ENCODE results near the gene HOXB8.

- TF ChIP-seq EZH2 (IDR thresholded peaks at IDR 0.05; ENCODE audit: insufficient read depth, low read length) (no peak), CTCF (IDR thresholded peaks at IDR 0.05; ENCODE audit: insufficient read depth, low read depth, low read length) (no peak)
Measured at GRCh38 chr17:48588528-48588927, 26.6 kb downstream of the HOXB8 start.

Data from astrocyte (in vitro differentiated cells and primary cell).